Breast epithelium (tissue), 3 donors: Measurements from ENCODE around the gene COL4A5.

Source experiments
- POLR2A ChIP-seq: fragments of 450-650 bp; IDR thresholded peaks from one replicate; pipeline ENCODE4 v1.6.1; 2016; ENCODE audit warnings: antibody characterized with exemption, mild to moderate bottlenecking, moderate library complexity
- POLR2AphosphoS5 ChIP-seq, 3 donors: sonication (generic); formaldehyde crosslinking; IDR thresholded peaks; one replicate each; pipeline ENCODE4 v1.6.1; 2017; ENCODE audit warnings: antibody characterized with exemption in 3 of 3
- TF ChIP-seq, protein P1 (sequence below), 3 donors: fragments of 450-650 bp; IDR thresholded peaks; one replicate each; pipeline ENCODE4 v1.5.1; 2016 to 2017; ENCODE audit warnings: antibody characterized with exemption in 3 of 3, mild to moderate bottlenecking in 3 of 3, moderate library complexity in 3 of 3

DNA sequence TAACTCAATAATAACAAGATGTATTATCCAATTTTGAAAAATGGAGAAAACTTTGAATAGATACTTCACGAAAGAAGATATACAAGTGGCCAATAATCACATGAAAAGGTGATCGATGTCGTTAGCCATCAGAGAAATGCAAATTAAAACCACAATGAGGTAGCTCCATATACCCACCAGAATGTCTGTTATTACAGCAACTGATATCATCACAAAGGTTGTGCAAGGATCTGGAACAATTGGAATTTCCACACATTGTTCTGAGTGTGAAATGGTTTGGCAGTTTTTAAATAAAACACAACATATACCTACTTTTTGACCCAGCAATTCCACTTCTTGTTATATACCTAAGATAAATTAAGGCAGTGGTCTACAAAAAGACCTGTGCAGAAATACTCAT lies 225.1 kb downstream of the COL4A5 start:
- TF ChIP-seq POLR2AphosphoS5 (IDR thresholded peaks at IDR 0.05) (no peak), POLR2A (no peak)
- TF ChIP-seq, protein P1, sequence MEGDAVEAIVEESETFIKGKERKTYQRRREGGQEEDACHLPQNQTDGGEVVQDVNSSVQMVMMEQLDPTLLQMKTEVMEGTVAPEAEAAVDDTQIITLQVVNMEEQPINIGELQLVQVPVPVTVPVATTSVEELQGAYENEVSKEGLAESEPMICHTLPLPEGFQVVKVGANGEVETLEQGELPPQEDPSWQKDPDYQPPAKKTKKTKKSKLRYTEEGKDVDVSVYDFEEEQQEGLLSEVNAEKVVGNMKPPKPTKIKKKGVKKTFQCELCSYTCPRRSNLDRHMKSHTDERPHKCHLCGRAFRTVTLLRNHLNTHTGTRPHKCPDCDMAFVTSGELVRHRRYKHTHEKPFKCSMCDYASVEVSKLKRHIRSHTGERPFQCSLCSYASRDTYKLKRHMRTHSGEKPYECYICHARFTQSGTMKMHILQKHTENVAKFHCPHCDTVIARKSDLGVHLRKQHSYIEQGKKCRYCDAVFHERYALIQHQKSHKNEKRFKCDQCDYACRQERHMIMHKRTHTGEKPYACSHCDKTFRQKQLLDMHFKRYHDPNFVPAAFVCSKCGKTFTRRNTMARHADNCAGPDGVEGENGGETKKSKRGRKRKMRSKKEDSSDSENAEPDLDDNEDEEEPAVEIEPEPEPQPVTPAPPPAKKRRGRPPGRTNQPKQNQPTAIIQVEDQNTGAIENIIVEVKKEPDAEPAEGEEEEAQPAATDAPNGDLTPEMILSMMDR (IDR thresholded peaks at IDR 0.05) = no peak
